Measurements from ENCODE around the gene DHRS2.

DNA sequence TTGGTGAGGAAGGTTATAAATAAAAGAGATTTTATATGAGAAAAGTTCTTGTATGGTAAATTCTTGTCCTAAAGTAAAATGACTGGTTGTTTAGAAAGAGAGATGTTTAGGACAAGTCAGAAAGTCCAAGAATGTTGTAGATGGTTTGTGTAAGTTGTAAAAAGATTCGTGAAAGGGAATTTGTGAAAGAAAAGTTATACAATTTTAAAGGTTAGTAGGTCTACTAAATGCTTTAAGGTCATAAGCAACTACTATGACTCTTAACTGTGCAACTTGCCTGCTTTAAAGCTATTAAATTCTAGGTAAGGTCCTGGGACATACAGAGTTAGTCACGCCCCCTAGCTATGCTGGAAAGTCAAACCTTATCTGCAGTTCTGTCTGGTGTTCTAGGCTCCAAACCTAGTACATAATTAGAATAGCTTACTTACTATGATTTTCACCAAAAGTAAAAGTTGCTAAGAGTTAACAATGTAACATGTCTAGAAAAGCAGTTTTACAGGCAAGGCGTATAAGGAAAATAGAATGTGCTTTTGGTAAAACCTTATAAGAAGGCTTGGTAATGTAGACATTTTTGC lies 11.2 kb upstream of the DHRS2 start:
- TF ChIP-seq, protein P1, sequence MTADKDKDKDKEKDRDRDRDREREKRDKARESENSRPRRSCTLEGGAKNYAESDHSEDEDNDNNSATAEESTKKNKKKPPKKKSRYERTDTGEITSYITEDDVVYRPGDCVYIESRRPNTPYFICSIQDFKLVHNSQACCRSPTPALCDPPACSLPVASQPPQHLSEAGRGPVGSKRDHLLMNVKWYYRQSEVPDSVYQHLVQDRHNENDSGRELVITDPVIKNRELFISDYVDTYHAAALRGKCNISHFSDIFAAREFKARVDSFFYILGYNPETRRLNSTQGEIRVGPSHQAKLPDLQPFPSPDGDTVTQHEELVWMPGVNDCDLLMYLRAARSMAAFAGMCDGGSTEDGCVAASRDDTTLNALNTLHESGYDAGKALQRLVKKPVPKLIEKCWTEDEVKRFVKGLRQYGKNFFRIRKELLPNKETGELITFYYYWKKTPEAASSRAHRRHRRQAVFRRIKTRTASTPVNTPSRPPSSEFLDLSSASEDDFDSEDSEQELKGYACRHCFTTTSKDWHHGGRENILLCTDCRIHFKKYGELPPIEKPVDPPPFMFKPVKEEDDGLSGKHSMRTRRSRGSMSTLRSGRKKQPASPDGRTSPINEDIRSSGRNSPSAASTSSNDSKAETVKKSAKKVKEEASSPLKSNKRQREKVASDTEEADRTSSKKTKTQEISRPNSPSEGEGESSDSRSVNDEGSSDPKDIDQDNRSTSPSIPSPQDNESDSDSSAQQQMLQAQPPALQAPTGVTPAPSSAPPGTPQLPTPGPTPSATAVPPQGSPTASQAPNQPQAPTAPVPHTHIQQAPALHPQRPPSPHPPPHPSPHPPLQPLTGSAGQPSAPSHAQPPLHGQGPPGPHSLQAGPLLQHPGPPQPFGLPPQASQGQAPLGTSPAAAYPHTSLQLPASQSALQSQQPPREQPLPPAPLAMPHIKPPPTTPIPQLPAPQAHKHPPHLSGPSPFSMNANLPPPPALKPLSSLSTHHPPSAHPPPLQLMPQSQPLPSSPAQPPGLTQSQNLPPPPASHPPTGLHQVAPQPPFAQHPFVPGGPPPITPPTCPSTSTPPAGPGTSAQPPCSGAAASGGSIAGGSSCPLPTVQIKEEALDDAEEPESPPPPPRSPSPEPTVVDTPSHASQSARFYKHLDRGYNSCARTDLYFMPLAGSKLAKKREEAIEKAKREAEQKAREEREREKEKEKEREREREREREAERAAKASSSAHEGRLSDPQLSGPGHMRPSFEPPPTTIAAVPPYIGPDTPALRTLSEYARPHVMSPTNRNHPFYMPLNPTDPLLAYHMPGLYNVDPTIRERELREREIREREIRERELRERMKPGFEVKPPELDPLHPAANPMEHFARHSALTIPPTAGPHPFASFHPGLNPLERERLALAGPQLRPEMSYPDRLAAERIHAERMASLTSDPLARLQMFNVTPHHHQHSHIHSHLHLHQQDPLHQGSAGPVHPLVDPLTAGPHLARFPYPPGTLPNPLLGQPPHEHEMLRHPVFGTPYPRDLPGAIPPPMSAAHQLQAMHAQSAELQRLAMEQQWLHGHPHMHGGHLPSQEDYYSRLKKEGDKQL (CRISPR knock-in tag; IDR thresholded peaks at IDR 0.05; ENCODE audit: low read depth): no peak
- TF ChIP-seq, protein P2, sequence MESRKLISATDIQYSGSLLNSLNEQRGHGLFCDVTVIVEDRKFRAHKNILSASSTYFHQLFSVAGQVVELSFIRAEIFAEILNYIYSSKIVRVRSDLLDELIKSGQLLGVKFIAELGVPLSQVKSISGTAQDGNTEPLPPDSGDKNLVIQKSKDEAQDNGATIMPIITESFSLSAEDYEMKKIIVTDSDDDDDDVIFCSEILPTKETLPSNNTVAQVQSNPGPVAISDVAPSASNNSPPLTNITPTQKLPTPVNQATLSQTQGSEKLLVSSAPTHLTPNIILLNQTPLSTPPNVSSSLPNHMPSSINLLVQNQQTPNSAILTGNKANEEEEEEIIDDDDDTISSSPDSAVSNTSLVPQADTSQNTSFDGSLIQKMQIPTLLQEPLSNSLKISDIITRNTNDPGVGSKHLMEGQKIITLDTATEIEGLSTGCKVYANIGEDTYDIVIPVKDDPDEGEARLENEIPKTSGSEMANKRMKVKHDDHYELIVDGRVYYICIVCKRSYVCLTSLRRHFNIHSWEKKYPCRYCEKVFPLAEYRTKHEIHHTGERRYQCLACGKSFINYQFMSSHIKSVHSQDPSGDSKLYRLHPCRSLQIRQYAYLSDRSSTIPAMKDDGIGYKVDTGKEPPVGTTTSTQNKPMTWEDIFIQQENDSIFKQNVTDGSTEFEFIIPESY (CRISPR knock-in tag; IDR thresholded peaks at IDR 0.05): no peak
- TF ChIP-seq ZNF720 (CRISPR knock-in tag; IDR thresholded peaks at IDR 0.05): no peak
- TF ChIP-seq, protein P3, sequence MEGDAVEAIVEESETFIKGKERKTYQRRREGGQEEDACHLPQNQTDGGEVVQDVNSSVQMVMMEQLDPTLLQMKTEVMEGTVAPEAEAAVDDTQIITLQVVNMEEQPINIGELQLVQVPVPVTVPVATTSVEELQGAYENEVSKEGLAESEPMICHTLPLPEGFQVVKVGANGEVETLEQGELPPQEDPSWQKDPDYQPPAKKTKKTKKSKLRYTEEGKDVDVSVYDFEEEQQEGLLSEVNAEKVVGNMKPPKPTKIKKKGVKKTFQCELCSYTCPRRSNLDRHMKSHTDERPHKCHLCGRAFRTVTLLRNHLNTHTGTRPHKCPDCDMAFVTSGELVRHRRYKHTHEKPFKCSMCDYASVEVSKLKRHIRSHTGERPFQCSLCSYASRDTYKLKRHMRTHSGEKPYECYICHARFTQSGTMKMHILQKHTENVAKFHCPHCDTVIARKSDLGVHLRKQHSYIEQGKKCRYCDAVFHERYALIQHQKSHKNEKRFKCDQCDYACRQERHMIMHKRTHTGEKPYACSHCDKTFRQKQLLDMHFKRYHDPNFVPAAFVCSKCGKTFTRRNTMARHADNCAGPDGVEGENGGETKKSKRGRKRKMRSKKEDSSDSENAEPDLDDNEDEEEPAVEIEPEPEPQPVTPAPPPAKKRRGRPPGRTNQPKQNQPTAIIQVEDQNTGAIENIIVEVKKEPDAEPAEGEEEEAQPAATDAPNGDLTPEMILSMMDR (CRISPR knock-in tag; IDR thresholded peaks at IDR 0.05): no peak
- TF ChIP-seq POLR2A (IDR thresholded peaks at IDR 0.05; ENCODE audit: insufficient read depth in 1 of 2, low read depth in 2 of 2, low read length in 2 of 2): no peak
- TF ChIP-seq ZNF678 (CRISPR knock-in tag; IDR thresholded peaks at IDR 0.05): no peak
- TF ChIP-seq TCF7L2 (IDR thresholded peaks at IDR 0.05; ENCODE audit: low read depth, low read length): no peak
- no peak for TF ChIP-seq FOXO1 (CRISPR knock-in tag; IDR thresholded peaks at IDR 0.05)
- TF ChIP-seq ETV6 (CRISPR knock-in tag; conservative IDR thresholded peaks at IDR 0.05): no peak
- no peak for TF ChIP-seq ATF7 (IDR thresholded peaks at IDR 0.05)
- TF ChIP-seq ATF7 (CRISPR knock-in tag; IDR thresholded peaks at IDR 0.05): no peak

Data from HepG2 (cell line).